ENCODE data around the gene OLA1.

Gene OLA1

GRCh38 chr2:174202188-174202587 lies 46.1 kb downstream of the OLA1 start:
- no peak for DNase-seq (ENCODE audit: extremely low read depth, low read depth)
- no peak for TF ChIP-seq CTCF (IDR thresholded peaks at IDR 0.05; ENCODE audit: low read depth, low read length, missing control alignments)
- no peak overlapping the region for H3K4me3 ChIP-seq (replicated peaks; ENCODE audit: low read depth, low read length)

GRCh38 chr2:174198846-174199564 lies 49.3 kb downstream of the OLA1 start:
- TF ChIP-seq CTCF (IDR thresholded peaks at IDR 0.05; ENCODE audit: low read depth, low read length, missing control alignments): no peak
- H3K4me3 ChIP-seq (replicated peaks; ENCODE audit: low read depth, low read length): no peak overlapping the region
- DNase-seq (ENCODE audit: extremely low read depth, low read depth): no peak

GRCh38 chr2:174195253-174195652 lies 53.1 kb downstream of the OLA1 start:
- H3K4me3 ChIP-seq (replicated peaks; ENCODE audit: low read depth, low read length): no peak overlapping the region
- DNase-seq (ENCODE audit: extremely low read depth, low read depth): no peak
- no peak for TF ChIP-seq CTCF (IDR thresholded peaks at IDR 0.05; ENCODE audit: low read depth, low read length, missing control alignments)

GRCh38 chr2:174193737-174194136 lies 54.6 kb downstream of the OLA1 start:
- H3K4me3 ChIP-seq (replicated peaks; ENCODE audit: low read depth, low read length): no peak overlapping the region
- no peak for DNase-seq (ENCODE audit: extremely low read depth, low read depth)
- TF ChIP-seq CTCF (IDR thresholded peaks at IDR 0.05; ENCODE audit: low read depth, low read length, missing control alignments): no peak

GRCh38 chr2:174192664-174193063 lies 55.7 kb downstream of the OLA1 start:
- no peak overlapping the region for H3K4me3 ChIP-seq (replicated peaks; ENCODE audit: low read depth, low read length)
- DNase-seq (ENCODE audit: extremely low read depth, low read depth): no peak
- no peak for TF ChIP-seq CTCF (IDR thresholded peaks at IDR 0.05; ENCODE audit: low read depth, low read length, missing control alignments)

- TF ChIP-seq CTCF (IDR thresholded peaks at IDR 0.05; ENCODE audit: low read depth, low read length, missing control alignments): no peak
- no peak for DNase-seq (ENCODE audit: extremely low read depth, low read depth)
- H3K4me3 ChIP-seq (replicated peaks; ENCODE audit: low read depth, low read length): no peak overlapping the region
Observed at GRCh38 chr2:174191342-174192074, 56.8 kb downstream of the OLA1 start.
